Ectodermal cell (in vitro differentiated cells): Measurements from ENCODE around the gene ZW10.
A peak's percentile ranks its signal among the peaks of the same experiment; 100 is the strongest.
"Not testable (repeated sequence)": the region's sequence is repeated elsewhere in the genome, so short reads cannot be mapped to it uniquely, and the experiment has no call there.

Experiments used
- H3K27ac ChIP-seq: 2 replicates; pipeline ENCODE4 v1.7.0; 2013; ENCODE audit warnings: mild to moderate bottlenecking, low read depth, low read length; ENCODE audit not compliant: insufficient read depth, poor library complexity, severe bottlenecking
- H3K27me3 ChIP-seq: 2 replicates; pipeline ENCODE4 v1.7.0; 2013; ENCODE audit warnings: mild to moderate bottlenecking, low read length; ENCODE audit not compliant: insufficient read depth, control insufficient read depth, poor library complexity, severe bottlenecking
- H3K36me3 ChIP-seq: one replicate; pipeline ENCODE4 v1.7.0; 2013; ENCODE audit warnings: low read length; ENCODE audit not compliant: control insufficient read depth, insufficient read depth
- H3K4me1 ChIP-seq: one replicate; pipeline ENCODE4 v1.7.0; 2013; ENCODE audit warnings: low read length; ENCODE audit not compliant: control insufficient read depth, insufficient read depth
- H3K4me3 ChIP-seq: 2 replicates; pipeline ENCODE4 v1.7.0; 2013; ENCODE audit warnings: low read depth, low read length, control low read depth; ENCODE audit not compliant: insufficient read depth
- H3K9me3 ChIP-seq: 2 replicates; pipeline ENCODE4 v1.7.0; 2013; ENCODE audit warnings: mild to moderate bottlenecking, low read length, moderate library complexity; ENCODE audit not compliant: control insufficient read depth
- WGBS, 2 experiments: methylation state at CpG; one replicate each; pipeline ENCODE4 v1.1.7; 2013; ENCODE audit warnings: missing lambda C conversion rate in 2 of 2; 5-methylcytosine and 5-hydroxymethylcytosine counted together

ZW10 gene

GRCh38 chr11:113796663-113797259 is 23.3 kb upstream of the ZW10 start:
- no peaks in the 10 kb centered on the region for H3K4me1 ChIP-seq
- H3K36me3 ChIP-seq: no peaks in the 10 kb centered on the region
- H3K27ac ChIP-seq: no peak overlapping the region
- H3K4me3 ChIP-seq: no peak overlapping the region
- no peaks in the 10 kb centered on the region for H3K27me3 ChIP-seq
- H3K9me3 ChIP-seq: no peaks in the 10 kb centered on the region
- WGBS, 2 experiments: 85 to 87% methylated on average over 3 of the region's 3 CpGs

- whole genome bisulfite sequencing, 2 experiments: 94% methylated on average over 35 of the region's 35 CpGs
- Histone ChIP-seq H3K27me3 (no peaks in the 10 kb centered on the region), H3K36me3 (no peaks in the 10 kb centered on the region), H3K4me3 (no peak overlapping the region), H3K27ac (no peak overlapping the region), H3K4me1 (no peaks in the 10 kb centered on the region), H3K9me3 (no peaks in the 10 kb centered on the region)
These were observed 16.3 kb upstream of the ZW10 start for GRCh38 chr11:113789675-113790320.

DNA sequence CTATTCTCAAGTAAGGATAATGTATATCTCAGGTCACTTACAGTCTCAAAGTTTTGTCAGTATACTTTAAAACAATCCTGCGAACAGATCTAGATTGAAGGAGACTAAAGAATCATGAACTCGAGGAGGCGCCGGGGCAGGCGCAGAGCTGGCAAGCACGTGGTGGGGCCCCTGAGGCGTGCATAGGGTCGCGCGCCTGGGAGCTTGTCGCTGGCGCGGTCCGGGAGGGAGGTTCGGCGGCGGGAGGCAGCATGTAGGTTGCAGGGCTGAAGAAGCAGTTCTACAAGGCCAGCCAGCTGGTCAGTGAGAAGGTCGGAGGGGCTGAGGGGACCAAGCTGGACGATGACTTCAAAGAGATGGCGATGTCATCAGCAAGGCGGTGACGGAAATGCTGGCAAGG is 15.5 kb upstream of the ZW10 start:
- 94 to 96% methylated on average over 22 of the region's 22 CpGs for WGBS, 2 experiments
- not testable (repeated sequence) for H3K9me3 ChIP-seq, H3K27ac ChIP-seq, H3K4me3 ChIP-seq, H3K36me3 ChIP-seq, H3K4me1 ChIP-seq, H3K27me3 ChIP-seq

GRCh38 chr11:113782134-113782533 is 8.6 kb upstream of the ZW10 start:
- Histone ChIP-seq H3K4me3 (no peak overlapping the region), H3K36me3 (no peaks in the 10 kb centered on the region), H3K9me3 (no peaks in the 10 kb centered on the region), H3K4me1 (no peaks in the 10 kb centered on the region), H3K27me3 (peaks cover 3% of the 10 kb centered on the region), H3K27ac (no peak overlapping the region)
- WGBS, 2 experiments: 86 to 100% methylated on average over 1 of the region's 1 CpG

DNA sequence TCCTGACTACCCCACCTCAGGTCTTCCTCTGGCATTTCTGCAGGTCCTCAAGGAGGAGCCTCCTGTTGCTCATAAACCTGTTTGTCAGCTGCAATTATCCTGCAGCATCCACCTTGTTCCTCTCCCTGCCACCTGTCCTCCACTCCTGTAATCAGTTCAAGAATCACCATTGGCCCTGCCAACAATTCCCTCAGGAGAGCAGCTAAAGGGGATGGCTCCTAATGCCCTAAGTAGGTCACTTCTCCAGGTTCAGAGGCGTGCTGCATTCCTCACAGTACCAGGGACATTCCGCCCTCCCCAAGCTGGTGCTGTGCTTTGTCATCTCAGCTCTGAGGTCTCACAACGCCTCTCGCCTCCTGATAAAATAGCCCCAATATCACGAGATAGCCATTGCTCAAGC is 8.2 kb upstream of the ZW10 start:
- Histone ChIP-seq H3K27ac (no peak overlapping the region), H3K9me3 (no peaks in the 10 kb centered on the region)

GRCh38 chr11:113779496-113779895 is 6.0 kb upstream of the ZW10 start, which contains the start of gene CLDN25:
TSS of gene CLDN25 (plus strand) at chr11:113779796. CDS start at chr11:113779796, 0 bp downstream.
- H3K27me3 ChIP-seq: peaks cover 11% of the 10 kb centered on the region
- no peaks in the 10 kb centered on the region for H3K36me3 ChIP-seq
- H3K9me3 ChIP-seq: no peaks in the 10 kb centered on the region
- no peaks in the 10 kb centered on the region for H3K4me1 ChIP-seq
- WGBS, 2 experiments: 88 to 93% methylated on average over 4 of the region's 4 CpGs
- H3K27ac ChIP-seq: no peak within 1 kb of the TSS
- H3K4me3 ChIP-seq: no peak within 1 kb of the TSS

More for the DNA sequence above, 8.2 kb upstream of the ZW10 start:
- Histone ChIP-seq H3K4me1 (no peaks in the 10 kb centered on the region), H3K4me3 (no peak overlapping the region), H3K36me3 (no peaks in the 10 kb centered on the region), H3K27me3 (peaks cover 5% of the 10 kb centered on the region)
- WGBS, 2 experiments: 82 to 83% methylated on average over 5 of the region's 5 CpGs

- Histone ChIP-seq H3K27ac (no peak overlapping the region), H3K9me3 (no peaks in the 10 kb centered on the region), H3K4me3 (no peak overlapping the region), H3K36me3 (no peaks in the 10 kb centered on the region), H3K27me3 (peaks cover 11% of the 10 kb centered on the region), H3K4me1 (no peaks in the 10 kb centered on the region)
- WGBS, 2 experiments: 83 to 92% methylated on average over 10 to 11 of the region's 11 CpGs
These were observed 4.8 kb upstream of the ZW10 start for GRCh38 chr11:113778111-113778910.

GRCh38 chr11:113774174-113774503 is 647 bp upstream of the ZW10 start:
- Histone ChIP-seq H3K27me3 (peaks cover 7% of the 10 kb centered on the region), H3K4me1 (no peaks in the 10 kb centered on the region), H3K27ac (no peak overlapping the region), H3K36me3 (no peaks in the 10 kb centered on the region), H3K9me3 (no peaks in the 10 kb centered on the region), H3K4me3 (peak overlapping the region; percentile 80)
- WGBS, 2 experiments: no CpG with 5 or more reads among the region's 1 CpG

DNA sequence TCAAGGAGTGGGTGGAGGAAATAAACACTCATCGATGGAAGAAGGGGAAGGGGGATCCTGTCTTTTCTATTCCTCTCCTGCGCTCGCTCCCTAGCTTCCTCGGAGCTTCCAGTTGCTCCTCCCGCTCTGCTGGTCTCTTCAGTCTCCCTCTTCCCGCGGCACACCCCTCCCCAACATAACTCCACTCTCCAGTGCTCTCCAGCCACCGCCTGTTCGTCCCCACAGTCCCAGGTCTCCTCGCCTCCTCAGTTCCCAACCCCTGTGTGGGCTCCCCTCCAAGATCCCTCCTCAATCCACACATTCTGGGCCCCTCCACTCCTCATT is 438 bp downstream of the ZW10 start:
- Histone ChIP-seq H3K4me1 (no peaks in the 10 kb centered on the region), H3K36me3 (no peaks in the 10 kb centered on the region), H3K9me3 (no peaks in the 10 kb centered on the region), H3K4me3 (peak overlapping the region; percentile 80), H3K27ac (peak overlapping the region; percentile 27), H3K27me3 (peaks cover 7% of the 10 kb centered on the region)
- 1 to 2% methylated on average over 10 of the region's 10 CpGs for WGBS, 2 experiments

- no peaks in the 10 kb centered on the region for H3K4me1 ChIP-seq
- H3K27me3 ChIP-seq: peaks cover 7% of the 10 kb centered on the region
- H3K36me3 ChIP-seq: peaks cover 3% of the 10 kb centered on the region
- no peak overlapping the region for H3K27ac ChIP-seq
- 96 to 100% methylated on average over 3 of the region's 3 CpGs for WGBS, 2 experiments
- H3K4me3 ChIP-seq: no peak overlapping the region
- no peaks in the 10 kb centered on the region for H3K9me3 ChIP-seq
These were observed 1.5 kb downstream of the ZW10 start for GRCh38 chr11:113771964-113772363.
